HG03342 (cell line): Measurements from ENCODE around the gene PERM1.

Source experiments
- ATAC-seq: cut with Tn5 transposase; IDR thresholded peaks from one replicate; pipeline ENCODE4 v1.9.1; 2021; ENCODE audit warnings: mild to moderate bottlenecking, moderate library complexity; ENCODE audit not compliant: unreplicated experiment

PERM1 gene

DNA sequence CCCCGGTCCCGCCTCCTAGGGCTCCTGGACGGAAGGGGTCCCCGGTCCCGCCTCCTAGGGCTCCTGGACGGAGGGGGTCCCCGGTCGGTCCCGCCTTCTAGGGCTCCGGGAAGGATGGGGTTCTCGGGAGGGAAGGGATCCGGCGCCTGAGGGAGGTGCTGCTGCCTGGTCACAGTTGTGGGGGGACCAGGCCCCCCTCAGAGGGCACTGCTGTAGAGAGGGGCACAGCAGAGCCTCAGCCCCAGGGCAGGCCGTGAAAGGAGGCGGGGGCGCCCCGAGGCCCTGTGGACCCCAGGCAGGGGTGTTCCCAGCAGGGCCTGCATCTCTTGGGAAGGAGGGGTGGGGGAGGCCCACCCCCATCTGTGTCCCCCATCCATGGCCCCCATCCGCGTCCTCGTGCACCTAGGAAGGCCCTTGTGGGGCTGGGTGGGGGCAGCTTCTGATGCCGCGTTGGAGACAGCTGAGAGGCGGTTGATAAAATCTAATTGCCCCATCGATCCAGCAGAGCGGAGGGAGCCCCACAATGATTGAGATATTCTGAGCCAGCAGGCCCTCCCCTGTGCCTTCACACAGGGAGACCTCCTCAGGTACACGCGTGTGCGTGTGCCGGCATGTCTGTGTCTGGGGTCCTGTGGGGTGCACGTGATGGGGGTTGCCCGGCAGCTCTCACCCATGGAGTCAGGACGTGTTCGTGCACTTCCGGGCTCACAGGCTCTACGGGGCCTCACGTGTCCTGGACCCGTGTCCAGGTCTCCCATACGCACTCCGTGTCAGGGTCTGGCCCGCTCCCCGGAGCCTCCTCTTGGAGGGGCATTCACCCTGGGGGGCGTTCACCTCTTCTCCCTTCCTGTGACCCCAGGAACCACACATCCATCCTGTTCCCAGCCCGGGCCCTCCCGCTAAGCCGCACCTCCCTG is 45.3 kb downstream of the PERM1 start:
- no peak for ATAC-seq

DNA sequence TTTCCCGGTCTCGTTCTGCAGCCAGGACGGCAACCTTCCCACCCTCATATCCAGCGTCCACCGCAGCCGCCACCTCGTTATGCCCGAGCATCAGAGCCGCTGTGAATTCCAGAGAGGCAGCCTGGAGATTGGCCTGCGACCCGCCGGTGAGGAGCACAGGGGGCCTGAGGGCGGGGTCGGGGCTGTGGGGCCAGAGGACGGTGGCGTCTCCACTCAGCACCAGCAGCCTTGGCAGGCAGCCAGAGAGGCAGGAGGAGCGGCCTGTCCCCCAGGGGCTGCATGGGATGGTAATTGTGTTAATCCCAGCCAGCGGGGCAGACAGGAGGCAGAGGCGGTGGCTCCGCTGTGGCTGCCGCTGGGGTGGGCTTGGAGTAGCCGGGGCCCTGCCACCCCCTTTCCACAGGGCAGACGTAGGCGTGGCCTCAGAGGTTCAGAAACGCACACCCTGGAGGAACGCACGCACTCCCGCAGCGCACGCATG is 46.1 kb downstream of the PERM1 start:
- no peak for ATAC-seq

DNA sequence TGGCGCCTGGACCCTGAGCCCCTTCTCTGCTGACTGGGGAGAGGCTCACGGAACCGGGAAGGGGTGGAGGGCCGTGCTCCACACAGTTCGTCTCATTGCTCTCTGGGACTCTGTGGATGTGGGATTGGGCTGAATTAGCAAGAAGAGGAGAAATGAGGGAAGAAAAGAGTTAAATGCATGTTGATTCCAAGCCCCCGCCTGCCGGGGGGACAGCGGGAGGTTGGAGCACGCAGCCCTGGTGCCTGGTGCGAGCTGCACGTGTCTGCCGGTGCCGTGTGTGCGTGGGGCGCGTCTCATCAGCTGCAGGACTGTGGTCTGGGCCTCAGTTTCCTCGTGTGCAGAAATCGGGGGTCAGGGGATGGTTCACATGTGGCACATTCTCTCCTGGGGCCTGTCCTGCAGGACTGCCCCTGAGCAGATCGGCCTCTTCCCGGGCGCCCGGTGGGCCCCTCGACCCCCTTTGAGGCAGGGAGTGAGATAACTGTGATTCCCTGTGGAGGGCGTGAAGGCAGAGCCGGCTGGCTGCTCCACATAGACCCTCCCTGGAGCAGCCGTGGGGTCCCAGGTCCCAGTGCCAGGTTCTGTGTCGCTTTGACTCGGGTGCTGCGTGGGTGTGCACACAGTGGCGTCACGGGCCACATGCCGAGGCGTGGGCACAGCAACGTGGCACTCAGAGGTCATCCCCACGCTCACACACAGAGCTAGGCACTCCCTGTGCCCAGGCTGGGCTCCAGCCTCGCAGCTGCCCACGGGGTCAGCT is 46.7 kb downstream of the PERM1 start:
- no peak for ATAC-seq

DNA sequence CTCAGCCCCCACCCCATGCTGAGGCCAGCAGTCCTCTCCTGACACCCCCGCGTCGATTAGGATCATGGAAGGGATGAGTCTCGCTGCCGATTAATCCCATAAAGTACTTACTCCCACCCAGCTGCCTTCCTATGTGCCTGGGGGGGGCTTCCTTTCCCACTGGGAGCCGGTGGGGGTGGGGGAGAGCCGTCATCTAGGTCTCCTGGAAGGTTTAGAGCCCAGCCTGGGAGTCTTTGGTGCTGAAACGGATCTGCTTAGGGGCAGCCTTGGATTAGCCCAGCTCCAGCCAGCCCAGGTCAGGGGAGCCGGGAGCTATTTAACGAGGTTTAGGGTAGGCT is 48.3 kb downstream of the PERM1 start:
- no peak for ATAC-seq

DNA sequence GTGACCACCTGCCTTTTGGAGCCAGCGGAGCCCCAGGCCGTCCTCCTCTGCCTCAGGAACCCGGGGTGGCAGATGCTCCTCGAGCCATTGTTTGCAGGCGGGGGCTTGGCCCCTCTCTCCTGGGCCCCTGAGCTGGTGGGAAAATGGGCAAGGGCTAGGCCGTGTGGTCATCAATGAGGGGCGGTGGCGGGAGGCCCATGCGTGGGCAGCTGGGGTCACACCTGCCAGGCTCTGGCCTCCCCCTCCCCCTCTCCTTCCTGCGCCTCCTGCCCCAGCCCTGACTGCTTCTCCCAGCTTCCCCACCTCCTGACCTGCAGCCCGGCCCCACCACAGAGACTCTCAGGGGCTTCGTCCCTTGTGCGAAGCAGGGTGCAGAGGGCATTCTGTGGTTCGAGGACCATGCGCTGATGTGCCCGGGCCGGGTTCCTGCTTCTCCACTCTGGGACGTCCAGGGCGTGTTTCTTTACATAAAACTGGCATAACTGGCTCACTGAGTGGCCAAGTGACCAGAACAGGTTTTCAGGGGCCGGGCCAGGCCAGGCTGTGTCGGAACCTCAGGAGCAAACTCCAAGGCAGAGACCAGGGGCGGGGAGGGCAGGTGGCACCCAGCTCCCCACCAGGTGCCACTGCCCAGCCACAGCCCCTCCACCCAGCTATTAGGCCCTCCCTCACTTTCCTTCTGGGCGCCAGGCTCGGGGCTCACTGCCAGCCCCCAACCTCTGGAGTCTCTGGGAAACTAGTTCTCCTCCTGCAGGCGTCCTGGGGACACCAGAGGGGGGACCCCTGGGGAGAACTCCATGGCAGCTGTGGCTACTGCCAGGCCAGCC is 48.9 kb downstream of the PERM1 start:
- no peak for ATAC-seq

DNA sequence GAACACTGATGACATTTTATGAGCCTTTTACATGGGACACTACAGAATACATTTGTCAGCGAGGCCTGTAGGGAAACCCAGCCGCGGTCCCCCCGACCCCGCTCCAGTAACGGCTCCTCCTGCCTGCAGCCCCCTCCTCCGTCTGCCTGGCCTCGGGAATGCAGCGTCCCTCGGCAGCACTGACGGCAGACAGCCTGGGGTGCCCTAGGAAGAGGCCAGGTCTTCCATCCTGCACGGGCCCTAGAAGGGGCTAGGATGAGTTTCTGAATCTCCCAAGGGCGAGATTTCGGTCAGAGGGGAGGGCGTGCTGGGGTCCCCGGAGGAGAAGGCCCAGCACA is 49.8 kb downstream of the PERM1 start:
- no peak for ATAC-seq

DNA sequence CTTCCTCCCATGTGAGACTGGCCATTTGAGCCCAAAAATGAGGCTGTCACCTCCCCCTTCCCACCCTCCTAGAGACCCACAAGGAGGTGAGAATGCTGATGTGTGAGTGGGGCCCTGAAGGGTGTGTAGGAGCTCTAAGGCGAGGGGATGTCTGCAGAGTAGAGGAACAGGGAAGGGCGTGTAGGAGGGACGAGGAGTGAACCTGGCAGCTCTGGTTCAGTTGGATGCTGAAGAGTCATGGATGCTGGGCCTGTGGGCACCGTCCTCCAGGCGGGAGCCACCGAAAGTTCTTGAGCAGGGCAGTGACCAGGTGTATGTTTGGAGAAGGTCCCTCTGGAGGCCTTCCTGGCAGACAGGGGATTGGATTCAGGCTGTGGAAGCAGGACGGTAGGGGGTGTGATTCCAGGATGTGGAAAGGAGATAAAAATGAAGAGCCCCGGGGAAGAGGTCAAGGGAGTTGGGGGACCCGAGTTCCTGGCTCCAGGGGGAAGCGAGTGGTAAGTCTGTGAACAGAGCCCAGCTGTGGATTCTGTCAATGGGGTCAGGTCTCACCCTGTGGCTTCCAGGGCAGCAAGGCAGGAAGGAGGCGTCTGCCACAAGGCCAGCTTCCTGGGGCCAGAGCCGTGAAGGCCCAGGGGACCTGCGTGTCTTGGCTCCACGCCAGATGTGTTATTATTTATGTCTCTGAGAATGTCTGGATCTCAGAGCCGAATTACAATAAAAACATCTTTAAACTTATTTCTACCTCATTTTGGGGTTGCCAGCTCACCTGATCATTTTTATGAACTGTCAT is 50.3 kb downstream of the PERM1 start:
- ATAC-seq = no peak

DNA sequence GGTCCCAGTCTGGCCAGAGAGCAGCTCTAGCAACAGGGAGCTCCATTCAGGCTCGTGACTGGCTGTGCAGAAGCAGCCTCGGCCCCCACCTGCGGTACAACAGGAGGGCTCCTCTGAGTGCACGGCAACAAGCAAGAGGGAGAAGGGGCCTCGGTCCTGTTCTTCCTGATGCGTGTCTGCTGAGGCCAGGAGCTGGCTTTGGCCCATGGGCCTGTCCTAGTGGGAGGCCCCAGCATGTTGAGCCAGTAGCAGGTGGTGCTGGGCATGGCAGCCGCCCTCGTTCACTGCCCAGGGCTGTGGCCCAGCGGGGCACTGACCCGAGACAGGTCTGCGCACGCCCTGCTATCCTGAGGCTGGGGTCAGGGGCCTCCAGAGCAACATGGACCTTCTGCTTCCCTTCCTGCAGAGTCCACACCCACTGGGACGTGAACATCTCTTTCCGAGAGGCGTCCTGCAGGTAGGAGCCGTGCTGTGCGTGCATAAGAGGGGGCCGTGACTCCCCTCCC is 51.2 kb downstream of the PERM1 start:
- no peak for ATAC-seq

DNA sequence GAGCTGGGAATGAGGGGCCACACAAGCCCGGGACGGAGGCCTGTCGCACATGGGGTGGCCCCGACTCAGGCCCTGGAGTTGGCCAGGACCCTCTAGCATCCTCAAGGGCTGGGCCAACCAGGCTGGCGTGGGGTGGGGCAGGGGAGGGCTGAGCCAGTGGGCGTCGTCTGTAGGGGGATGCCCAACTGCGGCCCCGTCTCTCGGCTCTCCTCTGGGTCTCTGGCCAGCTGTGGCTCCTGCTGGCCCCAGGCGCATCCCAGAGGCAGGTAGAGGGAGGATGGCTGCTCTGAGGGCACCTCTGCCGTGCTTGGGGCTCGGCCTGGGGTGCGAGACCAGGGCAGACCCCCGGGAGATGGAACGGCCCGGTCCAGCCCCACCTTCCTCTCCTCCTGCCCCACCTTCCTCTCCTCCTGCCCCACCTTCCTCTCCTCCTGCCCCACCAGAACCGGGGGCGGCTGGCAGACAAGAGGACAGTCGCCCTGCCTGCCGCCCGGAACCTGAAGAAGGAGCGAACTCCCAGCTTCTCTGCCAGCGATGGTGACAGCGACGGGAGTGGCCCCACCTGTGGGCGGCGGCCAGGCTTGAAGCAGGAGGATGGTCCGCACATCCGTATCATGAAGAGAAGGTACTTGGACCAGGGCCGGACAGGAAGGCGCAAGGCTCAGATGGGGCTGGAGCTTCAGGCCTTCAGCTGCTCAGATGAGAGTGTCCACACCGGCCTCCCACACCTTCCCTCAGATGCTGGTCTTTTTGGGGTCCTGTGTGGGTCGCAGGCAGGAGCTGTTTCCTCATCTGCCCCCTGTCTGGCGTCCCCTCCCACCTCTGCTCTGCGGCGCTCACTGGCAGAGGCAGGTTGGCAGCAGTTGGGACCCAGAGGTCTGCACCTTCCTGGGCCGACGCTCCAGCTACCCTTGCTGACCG is 51.9 kb downstream of the PERM1 start:
- ATAC-seq = no peak

DNA sequence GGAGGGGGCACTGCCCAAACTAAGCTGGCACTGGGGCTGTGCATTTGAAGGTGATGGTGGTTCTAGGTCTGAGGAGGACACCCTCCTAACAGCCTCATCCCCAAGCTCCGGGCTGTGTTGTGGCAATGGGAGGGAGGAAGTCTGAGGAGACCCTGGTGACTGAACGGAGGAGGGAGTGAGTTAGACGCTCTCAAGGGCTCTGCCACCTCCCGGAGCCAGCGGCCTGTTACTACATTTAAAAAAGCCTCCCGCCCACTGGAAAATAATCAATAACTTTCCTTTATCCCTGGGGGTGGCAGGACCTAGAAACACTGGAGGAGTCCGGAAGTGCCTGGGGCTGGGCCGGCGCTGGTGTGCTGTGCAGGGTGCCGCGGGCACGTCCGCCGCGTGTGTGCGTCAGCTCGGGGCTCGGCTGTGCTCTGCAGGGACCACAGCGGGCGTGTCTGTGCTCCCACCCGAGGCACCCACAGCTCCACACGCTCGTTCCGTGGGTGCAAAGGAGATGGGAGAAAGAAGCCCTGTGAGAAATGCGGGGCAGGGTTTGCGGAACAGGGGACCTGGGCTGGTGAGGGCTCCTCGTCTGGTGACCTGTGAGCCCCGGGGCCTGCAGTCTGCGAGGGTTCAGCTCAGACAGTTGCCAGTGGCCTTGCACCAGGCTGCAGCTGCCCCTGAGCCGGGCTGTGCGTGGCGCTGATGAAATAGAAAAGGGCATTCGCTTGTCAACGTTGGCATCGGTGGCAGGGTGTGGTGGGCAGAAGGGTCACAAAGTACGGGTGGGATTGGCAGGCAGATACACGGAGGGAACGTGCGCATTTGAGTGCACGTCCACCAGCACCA is 52.9 kb downstream of the PERM1 start:
- no peak for ATAC-seq

DNA sequence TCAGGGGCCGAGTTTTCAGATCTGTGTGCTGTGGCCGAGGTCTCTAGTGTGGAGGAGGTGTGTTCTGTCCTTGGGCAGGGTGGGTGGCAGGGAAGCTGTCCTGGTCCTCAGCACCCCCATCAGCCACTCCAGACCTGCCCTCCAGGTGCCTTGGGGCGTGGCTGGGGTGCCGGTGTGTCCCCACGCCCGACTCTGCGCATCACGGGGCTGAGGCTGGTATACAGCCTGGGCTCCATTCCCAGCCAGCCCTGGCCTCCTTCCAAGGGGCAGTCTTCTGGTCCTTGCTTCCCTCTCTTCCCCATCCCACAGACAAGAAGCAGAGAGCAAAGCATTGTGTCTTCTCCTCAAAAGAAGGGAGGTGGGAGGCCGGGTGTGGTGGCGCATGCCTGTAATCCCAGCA is 54.1 kb downstream of the PERM1 start:
- no peak for ATAC-seq

DNA sequence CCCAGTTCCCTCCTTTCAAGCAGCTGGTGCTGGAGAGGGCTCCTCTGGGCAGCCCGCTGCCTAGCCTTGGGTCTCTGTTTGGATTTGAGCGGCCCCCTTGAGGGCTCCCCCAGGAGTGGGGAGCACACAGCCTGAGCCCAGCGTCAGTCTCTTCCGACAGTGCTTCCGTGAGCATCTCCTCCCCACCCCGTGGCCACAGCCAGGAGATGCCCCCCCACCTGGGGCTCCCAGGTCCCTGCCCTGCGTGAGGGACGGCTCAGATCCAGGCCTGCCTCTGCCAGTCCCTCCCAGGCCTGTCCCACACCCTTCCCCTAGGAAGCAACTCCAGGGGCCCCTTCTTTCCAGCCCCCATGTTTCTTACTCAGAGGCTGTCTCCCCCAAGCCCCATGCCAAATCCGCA is 54.7 kb downstream of the PERM1 start:
- ATAC-seq = no peak

DNA sequence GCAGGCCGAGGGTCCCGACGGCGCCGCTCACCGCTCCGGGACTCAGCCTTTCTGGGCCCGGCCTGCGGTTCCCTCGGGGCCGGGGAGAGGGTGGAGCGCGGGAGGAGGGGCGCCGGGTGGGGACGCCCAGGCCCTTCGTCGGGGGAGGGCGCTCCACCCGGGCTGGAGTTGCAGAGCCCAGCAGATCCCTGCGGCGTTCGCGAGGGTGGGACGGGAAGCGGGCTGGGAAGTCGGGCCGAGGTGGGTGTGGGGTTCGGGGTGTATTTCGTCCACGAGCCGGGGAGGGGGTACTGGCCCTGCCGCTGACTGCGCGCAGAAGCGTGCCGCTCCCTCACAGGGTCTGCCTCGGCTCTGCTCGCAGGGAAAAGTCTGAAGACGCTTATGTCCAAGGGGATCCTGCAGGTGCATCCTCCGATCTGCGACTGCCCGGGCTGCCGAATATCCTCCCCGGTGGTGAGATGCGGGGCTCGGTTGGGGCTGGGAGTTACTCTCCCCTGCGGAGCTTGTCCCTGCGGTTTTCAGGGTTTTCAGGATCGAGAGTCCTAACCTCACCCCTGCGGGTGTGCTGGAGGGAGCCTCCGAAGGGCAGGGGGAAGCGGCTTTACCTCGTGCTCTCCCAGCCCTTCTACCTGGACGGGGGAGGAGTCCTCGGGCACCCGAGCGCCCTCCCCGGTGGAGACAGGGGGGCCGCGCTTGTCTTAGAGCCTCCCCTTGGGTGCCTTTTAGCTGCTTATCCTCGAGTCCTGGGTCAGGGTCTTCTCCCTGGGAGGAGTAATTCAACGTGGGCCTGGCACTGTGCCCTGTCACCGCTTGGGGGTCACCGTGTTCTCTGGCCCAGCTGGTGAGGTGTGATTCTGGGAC is 56.1 kb downstream of the PERM1 start:
- no peak for ATAC-seq
